Neuron (in vitro differentiated cells): Measurements from ENCODE around the gene SF3B2.

ENCODE experiments used
- H2AFZ ChIP-seq: one replicate; pipeline ENCODE4 v1.6.1; 2013; ENCODE audit warnings: low read depth, mild to moderate bottlenecking, inconsistent platforms, low read length, moderate library complexity
- H3K27me3 ChIP-seq: one replicate; pipeline ENCODE4 v1.6.1; 2013; ENCODE audit warnings: low read length; ENCODE audit not compliant: insufficient read depth
- H3K36me3 ChIP-seq: one replicate; pipeline ENCODE4 v1.6.1; 2013; ENCODE audit warnings: low read length; ENCODE audit not compliant: insufficient read depth
- H3K4me1 ChIP-seq: one replicate; pipeline ENCODE4 v1.6.1; 2013; ENCODE audit warnings: low read length; ENCODE audit not compliant: insufficient read depth
- H3K4me3 ChIP-seq: 2 replicates; pipeline ENCODE4 v1.5.1; 2013; ENCODE audit warnings: mild to moderate bottlenecking, low read length, moderate library complexity
- H3K9me3 ChIP-seq: one replicate; pipeline ENCODE4 v1.6.1; 2013; ENCODE audit warnings: low read length

The SF3B2 gene

GRCh38 chr11:66116576-66117361 lies 64.6 kb downstream of the SF3B2 start:
- Histone ChIP-seq H3K9me3 (no peaks in the 10 kb centered on the region), H3K27me3 (no peaks in the 10 kb centered on the region), H3K36me3 (no peaks in the 10 kb centered on the region), H3K4me3 (no peak overlapping the region), H2AFZ (no peak overlapping the region), H3K4me1 (peaks cover 39% of the 10 kb centered on the region)

GRCh38 chr11:66118847-66119246 lies 66.7 kb downstream of the SF3B2 start:
- Histone ChIP-seq H3K36me3 (no peaks in the 10 kb centered on the region), H3K4me1 (peaks cover 24% of the 10 kb centered on the region), H2AFZ (no peak overlapping the region), H3K27me3 (no peaks in the 10 kb centered on the region), H3K9me3 (no peaks in the 10 kb centered on the region), H3K4me3 (no peak overlapping the region)
